PC-3 (cell line): ENCODE measurements around the gene HS2ST1.

Experiments
- CTCF ChIP-seq: fragments of 300-600 bp; sonication (generic); conservative IDR thresholded peaks from 2 replicates; pipeline ENCODE4 v1.5.1; 2017; ENCODE audit warnings: antibody characterized with exemption, low read depth, mild to moderate bottlenecking, low read length
- EZH2 ChIP-seq: fragments of 300-600 bp; sonication (generic); IDR thresholded peaks from one replicate; pipeline ENCODE4 v1.6.1; 2017; ENCODE audit warnings: antibody characterized with exemption, mild to moderate bottlenecking, low read length; ENCODE audit not compliant: unreplicated experiment
- EZH2phosphoT487 ChIP-seq: fragments of 300-600 bp; sonication (generic); IDR thresholded peaks from 2 replicates; pipeline ENCODE4 v1.6.1; 2018; ENCODE audit warnings: mild to moderate bottlenecking, antibody characterized with exemption, low read length, borderline replicate concordance

GRCh38 chr1:86887479-86888162 is 26.8 kb upstream of the HS2ST1 start:
- TF ChIP-seq CTCF (no peak), EZH2 (no peak), EZH2phosphoT487 (no peak)
